GM11168 (cell line): ENCODE measurements around the gene WDFY3.

Experiments used
- in situ Hi-C: fragments of 300-500 bp; cut with MboI; formaldehyde crosslinking; loops from one replicate; pipeline ENCODE4 v1.12.0; 2022; ENCODE audit warnings: low sequenced_read_pairs; ENCODE audit not compliant: unreplicated experiment

The WDFY3 gene

DNA sequence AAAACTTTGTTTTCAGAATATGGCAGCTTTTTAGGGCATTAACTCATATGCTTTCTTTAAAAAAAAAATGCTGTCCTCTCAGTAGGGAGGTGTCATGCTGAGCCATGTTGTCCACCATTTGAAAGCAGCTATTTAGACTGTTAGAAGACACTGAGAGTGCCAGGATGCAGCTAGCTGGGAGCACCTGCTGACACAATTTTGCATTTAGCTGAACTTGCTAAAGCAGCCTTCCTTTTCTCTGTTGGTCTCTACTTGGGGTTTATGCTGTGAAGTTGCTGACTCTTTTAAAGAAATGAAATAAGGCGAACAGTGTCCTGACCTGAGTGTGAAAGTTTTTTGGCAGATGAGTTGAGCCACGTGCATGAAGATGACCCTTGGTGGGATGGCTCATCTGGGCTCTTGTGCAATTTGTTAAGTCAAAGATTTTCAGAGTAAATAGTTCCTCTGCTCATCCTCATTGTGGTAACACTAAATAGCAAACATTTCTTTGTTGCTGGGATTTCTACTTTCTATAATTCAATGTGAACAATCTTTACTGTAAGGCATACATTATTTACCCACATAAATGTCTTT lies 319.1 kb downstream of the WDFY3 start:
- in situ Hi-C loops: no loop called here

DNA sequence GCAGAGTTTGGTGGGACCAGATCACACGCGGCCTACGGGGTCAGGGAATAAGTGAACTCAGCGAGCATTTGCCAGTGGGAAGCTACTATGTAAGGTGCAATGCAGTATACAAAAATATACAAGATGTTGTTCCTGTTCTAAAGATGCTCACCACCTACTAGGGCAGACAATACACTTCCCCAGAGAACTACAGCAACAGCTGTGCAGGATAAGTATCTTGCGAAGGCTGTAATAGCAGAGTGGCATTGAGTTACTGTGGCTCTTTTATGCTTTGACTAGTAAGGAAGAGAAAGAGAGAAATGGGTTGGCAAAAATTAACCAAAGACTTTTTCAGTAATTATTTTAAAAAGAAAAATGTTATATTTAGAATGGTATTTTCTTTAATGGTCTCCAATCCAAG lies 322.4 kb downstream of the WDFY3 start:
- in situ Hi-C loops: no loop called here

DNA sequence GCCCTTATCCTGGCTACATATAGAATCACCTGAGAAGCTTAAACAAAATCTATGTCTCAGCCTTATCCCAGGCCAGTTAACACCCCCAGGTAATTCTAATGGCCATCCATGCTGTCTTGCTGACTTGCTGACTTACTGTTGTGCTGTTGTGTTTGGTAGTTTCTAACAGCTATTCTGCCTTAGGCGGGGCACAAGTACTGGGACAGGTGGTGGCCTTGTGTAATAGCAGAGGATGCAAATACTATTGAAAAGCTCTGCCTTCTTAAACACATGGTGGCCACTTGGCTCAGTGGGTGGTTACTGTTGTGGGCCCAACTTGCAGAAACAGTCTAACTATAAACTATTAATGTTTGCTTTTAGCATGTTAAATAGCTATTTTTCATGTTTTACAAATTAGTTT lies 327.3 kb downstream of the WDFY3 start:
- in situ Hi-C loops: no loop called here

DNA sequence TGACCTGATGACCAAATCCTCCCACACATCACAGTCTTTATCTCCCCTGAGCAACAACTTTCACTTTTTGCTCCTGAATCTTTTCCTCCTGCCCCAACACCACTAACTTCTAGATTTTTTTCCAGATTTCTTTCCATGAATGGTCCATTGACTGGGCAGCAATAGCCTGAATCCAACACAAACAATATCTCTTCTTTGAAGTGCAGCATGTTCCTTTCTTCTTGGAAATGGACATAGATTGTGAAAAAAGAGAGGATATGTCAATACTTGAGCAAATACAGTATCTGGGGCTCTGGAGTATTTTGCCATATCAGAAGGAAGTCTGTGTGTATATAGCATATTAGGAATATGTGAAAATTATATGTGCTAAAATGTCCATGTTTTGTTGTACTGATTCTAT lies 328.4 kb downstream of the WDFY3 start:
- in situ Hi-C loops: no loop called here

DNA sequence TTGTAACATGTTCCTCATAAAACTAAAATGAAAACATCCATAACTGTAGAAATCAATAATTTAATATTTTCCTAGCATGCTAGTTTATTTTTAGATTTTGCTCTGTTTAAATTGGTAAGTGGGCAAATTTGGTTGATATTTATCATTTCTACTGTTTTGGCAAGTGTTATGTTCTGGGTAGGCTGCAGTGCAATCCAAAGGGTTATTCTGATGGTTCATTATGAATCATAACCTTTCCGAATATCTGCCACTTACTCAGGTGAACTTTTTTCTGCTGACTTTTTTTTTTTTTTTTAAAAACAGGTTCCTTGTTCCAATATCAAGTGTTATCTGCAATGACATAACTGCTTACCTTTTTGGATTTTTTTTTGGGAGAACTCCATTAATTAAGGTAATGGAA lies 331.5 kb downstream of the WDFY3 start:
- in situ Hi-C loops: no loop called here

DNA sequence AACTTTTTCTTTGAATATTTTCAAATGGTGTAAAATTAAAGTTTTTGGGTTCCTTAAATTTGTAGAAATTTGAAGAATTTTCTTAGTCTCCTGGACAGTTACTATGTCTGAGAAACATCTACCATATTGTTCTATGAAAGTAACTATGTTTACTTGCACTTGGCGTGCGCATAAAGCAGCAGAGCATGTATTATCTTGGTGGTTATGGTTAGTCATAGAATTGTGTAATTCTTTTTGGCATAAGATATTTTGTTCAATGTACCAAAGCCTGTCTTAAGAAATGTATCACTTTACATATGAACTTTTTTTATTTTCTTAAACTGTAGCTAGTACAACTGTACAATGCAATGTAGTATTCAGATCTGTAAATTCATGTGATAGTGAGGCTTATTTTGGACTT lies 334.4 kb downstream of the WDFY3 start:
- in situ Hi-C loops: no loop called here

- in situ Hi-C loops: no loop called here
These were observed 334.9 kb downstream of the WDFY3 start for GRCh38 chr4:84631573-84631972.

DNA sequence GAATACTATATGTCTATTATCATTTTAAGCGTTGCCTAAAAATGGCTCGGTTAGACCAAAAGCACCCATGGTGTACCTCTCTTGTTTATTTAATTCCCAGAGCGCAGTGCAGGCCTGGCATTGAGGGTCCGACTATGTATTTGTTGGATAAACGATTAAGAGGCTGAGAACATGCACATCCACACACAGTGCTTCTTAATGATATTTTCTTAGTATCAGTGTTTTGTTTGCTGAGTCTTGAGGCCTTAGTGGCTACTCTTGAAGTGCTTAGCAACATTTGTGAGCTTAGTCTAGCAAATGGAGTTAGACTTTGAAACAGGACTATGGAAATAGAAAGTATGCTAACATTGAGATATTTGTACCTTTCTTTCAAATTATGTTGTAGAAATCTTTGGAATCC lies 339.8 kb downstream of the WDFY3 start:
- in situ Hi-C loops: no loop called here

- in situ Hi-C loops: no loop called here
These were observed 342.8 kb downstream of the WDFY3 start for GRCh38 chr4:84623661-84624060.

DNA sequence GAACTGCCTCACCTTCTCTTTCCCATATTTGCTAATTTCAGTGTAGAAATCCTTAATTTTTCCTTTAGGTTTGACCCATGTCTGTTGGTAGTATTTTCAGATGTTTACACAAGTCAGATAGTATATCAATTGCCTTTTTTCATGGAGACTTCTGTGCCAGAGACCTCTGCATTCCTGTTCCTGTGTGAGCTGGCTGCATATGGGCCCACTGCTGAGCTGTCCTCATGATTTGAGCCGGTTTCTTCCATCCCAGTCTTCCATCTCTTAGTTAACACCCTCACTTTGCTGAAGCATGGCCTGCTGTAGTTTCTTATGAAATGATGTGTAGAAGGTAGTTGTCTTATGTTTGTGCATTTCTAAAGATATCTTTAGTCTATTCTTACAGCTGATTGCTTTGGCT lies 343.5 kb downstream of the WDFY3 start:
- in situ Hi-C loops: no loop called here
